Suppressor macrophage treated with lipopolysaccharide for 4 hours (primary cell): ENCODE results near the gene MALAT1.

Experiments used
- DNase-seq: peaks from one replicate; pipeline ENCODE4 v3.0.0-alpha.2; 2020

Gene MALAT1

GRCh38 chr11:65540290-65541092 is 41.6 kb downstream of the MALAT1 start:
- DNase-seq, result peak; percentile 95

GRCh38 chr11:65541093-65541982 is 42.5 kb downstream of the MALAT1 start:
- DNase-seq, result no peak

GRCh38 chr11:65542738-65543390 is 44.0 kb downstream of the MALAT1 start:
- no peak for DNase-seq

DNA sequence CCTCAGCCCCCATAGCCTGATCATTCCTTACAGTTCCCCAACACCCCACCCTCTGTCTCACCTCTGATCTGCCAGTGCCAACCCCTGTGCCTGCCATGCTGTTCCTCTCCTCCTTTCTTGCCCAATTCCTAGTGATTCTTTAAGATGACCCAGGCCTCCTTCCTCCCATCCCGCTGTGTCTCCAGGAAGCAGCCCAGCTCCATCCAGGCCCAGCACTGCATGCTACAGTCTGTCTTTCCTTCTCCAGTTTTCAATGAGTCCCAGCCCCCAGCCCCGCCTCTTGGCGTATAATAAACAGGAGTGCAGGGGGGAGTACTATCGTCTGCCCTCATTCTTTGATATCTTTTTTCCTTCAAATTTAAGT is 47.0 kb downstream of the MALAT1 start:
- DNase-seq, result no peak

DNA sequence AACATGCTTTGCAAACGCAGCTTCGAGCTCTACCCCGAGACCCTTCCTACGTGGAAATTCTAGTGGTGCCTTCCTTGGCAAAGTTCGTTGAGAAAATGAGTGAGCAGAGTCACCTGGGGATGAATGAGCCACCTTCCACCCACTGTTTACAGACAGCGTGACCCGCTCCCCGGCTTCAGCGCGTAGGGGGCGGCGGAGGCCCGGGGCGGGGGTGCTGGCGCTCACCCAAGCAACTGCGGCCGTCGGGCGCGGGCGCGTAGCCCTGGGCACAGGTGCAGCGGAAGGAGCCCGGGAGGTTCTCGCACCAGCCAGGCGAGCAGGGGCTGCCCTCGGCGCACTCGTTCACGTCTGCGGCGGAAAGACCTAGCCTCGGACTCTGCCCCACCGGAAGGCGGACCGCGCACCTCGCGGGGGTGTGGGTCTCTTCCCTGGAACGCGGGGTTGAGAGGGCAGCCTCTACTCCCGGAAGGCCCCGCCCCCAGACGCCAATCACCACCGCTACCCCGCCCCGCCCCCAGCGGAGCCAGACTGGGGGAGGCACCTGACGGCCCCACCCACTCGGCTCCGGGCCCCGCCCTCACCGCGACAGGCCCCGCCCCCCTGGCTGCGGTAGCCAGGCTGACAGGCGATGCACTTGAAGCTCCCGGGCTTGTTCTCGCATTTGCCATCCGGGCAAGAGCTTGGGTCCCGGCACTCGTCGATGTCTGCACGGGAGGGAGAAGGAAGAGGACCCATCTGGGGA is 47.5 kb downstream of the MALAT1 start:
- DNase-seq, result peak; percentile 88

GRCh38 chr11:65547446-65548125 is 48.7 kb downstream of the MALAT1 start:
- DNase-seq, result no peak

DNA sequence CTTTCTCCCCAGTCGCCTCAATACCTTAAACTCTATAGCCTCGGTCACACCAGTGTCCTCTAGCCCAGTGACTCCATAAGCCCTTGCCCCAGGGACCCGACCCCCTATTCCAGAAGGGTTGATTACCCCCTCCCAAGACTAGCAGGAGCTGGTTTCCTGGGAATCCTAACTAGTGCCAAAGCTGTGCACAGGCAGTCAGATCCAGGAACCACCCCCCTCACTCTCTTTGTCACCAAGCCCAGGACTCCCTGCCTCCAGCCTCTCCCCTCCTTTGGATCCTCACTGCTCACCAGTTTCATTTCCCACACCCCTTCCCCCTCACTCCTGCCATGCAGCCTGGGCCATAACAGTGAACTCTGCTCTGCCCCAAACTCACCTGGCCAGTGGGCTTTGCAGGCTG is 49.5 kb downstream of the MALAT1 start:
- DNase-seq, result peak; percentile 25

DNA sequence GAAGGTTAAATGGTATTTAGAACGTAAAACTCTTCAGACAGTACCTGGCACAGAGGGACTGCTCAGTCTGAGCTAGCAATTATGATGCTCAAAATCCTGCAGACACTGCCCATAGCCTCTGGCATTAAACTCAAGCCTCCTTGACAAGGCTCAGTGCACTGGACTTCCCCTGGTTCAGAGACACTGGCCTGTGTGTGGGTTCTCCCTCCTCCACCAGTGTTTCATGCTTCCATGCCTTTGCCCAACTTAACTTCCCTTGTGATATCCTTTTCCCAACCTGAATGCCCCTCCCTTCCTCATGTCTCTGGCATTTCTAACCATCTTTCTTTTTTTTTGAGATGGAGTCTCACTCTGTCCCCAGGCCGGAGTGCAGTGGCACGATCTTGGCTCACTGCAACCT is 50.3 kb downstream of the MALAT1 start:
- DNase-seq, result peak; percentile 28

DNA sequence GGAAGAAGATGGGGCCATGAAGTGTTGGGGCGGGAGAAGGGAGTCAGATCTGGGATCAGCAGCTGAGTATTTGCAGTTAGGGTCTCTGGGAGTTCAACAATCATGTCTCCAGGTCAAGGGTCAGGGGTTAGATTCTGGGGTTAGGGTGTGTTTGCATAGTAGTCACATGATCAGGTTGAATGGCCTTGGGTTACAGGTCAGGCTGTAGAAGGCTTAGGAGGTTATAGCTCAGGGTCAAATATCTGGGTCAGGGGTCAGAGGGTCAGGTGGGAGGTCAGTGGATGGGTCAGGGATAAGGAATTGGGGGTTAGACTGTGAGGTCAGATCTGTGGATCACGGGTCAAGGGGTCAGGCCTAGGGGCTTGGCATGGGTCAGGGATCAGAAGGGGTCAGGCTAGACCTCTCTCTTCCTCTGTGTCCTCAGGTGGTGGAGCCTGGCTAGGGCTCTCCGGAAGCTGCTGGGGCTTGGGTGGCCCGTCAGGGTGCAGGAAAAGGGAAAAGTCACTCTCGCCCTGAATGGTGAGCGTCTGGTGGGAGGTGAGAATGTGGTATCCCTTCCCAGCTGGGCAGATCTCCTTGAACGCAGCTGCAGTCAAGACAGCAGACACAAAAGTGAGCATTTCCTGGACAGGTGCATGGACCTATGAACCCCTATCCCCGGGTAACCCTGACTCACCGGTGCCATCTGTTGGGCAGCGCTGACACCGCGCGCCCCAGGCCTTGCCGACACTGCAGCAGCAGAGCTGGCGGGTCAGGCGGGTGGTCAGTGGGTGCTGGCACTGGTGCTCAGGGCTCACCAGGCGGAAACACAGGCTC is 52.9 kb downstream of the MALAT1 start:
- peak; percentile 52 for DNase-seq

GRCh38 chr11:65552388-65552951 is 53.6 kb downstream of the MALAT1 start:
- DNase-seq, result peak; percentile 59

DNA sequence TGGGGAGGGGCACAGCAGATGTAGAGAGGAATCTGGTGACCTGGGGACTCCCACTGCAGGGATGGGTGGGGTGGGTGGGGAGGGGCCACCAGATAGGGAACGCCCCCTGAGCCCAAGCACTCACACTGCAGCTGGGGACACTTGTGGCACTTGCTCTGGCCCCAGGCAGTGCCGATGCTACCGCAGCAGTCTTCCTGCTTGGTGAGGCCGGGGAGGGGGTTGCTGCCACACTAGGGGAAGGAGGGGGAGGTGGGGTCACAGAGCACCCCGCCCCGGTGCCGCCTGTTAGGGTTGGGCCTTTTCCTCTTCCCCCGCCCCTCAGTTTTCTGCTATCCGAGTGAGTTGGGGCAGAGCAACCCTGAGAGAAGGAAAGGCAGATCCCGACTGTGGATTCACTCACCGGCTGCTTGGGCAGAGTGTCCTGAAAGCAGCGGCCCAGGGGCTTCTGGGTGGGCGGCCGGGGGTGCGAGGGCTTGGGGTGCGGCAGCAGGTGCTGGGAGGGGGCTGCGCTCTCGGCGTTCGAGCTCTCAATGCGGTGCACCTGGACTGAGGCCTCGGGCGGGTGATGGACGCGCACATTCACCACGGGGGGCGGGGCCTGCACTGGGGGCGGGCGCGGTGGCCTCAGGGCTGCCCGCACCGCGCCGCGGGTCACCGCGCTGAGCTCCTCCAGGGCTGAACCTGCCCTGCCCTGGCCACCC is 54.6 kb downstream of the MALAT1 start:
- DNase-seq, result peak; percentile 46

GRCh38 chr11:65554057-65554818 is 55.4 kb downstream of the MALAT1 start:
- no peak for DNase-seq

GRCh38 chr11:65554842-65555430 is 56.1 kb downstream of the MALAT1 start:
- DNase-seq, result no peak

DNA sequence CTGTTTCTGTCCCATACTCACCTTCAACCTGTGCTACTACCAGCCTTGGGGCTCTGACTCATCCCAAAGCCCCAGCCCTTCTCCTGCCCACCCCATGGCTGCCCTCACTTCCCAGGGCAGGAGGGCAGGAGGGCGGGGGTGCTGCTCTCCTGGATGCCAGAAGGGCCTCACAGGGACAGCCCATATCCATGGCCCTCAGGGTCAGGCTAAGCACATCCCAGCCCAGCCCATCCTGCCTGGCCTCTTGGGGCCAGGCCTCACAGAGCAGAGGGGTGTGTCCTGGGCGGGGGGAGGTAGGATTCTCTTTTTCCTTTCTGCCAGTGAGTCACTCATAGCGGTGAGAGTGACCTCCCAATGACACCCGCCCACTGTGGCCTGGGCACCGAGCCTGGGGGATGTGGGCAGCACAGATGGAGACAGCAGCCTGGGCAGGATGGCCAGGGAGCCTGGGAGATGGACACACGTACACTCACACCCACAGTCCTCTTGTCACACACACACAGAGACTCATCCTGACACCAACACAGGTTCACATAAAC is 56.9 kb downstream of the MALAT1 start:
- DNase-seq, result peak; percentile 55
